Activated CD8-positive, alpha-beta T cell treated with anti-CD3 and anti-CD28 coated beads, Interleukin-2, amount 10 ng/mL, durations not matched to agents 7 days and 5 days (primary cell): ENCODE data around the gene UGT1A9. TPM values are rescaled to one million over a fixed set of nuclear protein-coding genes. Genes with fewer than 3 reads are reported as not detected.

Experiments used
- ATAC-seq: fragments of 150-1000 bp; cut with Tn5 transposase; one replicate; pipeline ENCODE4 v1.10.0; 2021; ENCODE audit warnings: moderate library complexity
- CTCF ChIA-PET: fragments of 350-600 bp; sonication (Branson Sonifier 250); formaldehyde crosslinking; loops from one replicate; lab custom pipeline; 2021; ENCODE audit warnings: antibody characterized with exemption; lab: Charles Lee
- POLR2A ChIA-PET: fragments of 350-600 bp; sonication (Branson Sonifier 250); formaldehyde crosslinking; loops from one replicate; lab custom pipeline; 2021; ENCODE audit warnings: antibody characterized with exemption; lab: Charles Lee
- DNase-seq: peaks from one replicate; pipeline ENCODE4 v3.0.0-alpha.2; 2020
- H3K27ac Mint-ChIP-seq: one replicate; pipeline ENCODE4 v1.8.0; 2021; ENCODE audit warnings: mild to moderate bottlenecking, mixed read lengths
- H3K27me3 Mint-ChIP-seq: one replicate; pipeline ENCODE4 v1.8.0; 2021; ENCODE audit warnings: low read depth, mixed read lengths
- H3K36me3 Mint-ChIP-seq: one replicate; pipeline ENCODE4 v1.8.0; 2021; ENCODE audit warnings: low read depth, mixed read lengths
- H3K4me1 Mint-ChIP-seq: one replicate; pipeline ENCODE4 v1.8.0; 2021; ENCODE audit warnings: low read depth, mixed read lengths
- H3K4me3 Mint-ChIP-seq: one replicate; pipeline ENCODE4 v1.8.0; 2021; ENCODE audit warnings: mild to moderate bottlenecking, mixed read lengths
- H3K9me3 Mint-ChIP-seq: one replicate; pipeline ENCODE4 v1.8.0; 2022; ENCODE audit warnings: mixed read lengths; ENCODE audit not compliant: insufficient read depth
- total RNA-seq, 2 experiments: library from RNA; stranded (reverse); gene quantifications; one replicate each; pipeline ENCODE4 v1.2.3, GENCODE V29; 2021

Gene UGT1A9
- total RNA-seq, 2 experiments from 2014 or later, result not detected

- ChIA-PET CTCF (no interaction called here), POLR2A (no interaction called here)
- no peak overlapping the region for H3K4me3 Mint-ChIP-seq
- ATAC-seq (no peak), DNase-seq (no peak)
- no peaks in the 10 kb centered on the region for H3K36me3 Mint-ChIP-seq
- no peak overlapping the region for H3K27ac Mint-ChIP-seq
- H3K9me3 Mint-ChIP-seq, result no peaks in the 10 kb centered on the region
- H3K27me3 Mint-ChIP-seq, result peaks cover 10% of the 10 kb centered on the region
- H3K4me1 Mint-ChIP-seq, result no peaks in the 10 kb centered on the region
Measured at GRCh38 chr2:233807966-233808935, 136.6 kb downstream of the UGT1A9 start.

GRCh38 chr2:233810385-233810784 lies 138.7 kb downstream of the UGT1A9 start:
- Mint-ChIP-seq H3K9me3 (no peaks in the 10 kb centered on the region), H3K4me1 (no peaks in the 10 kb centered on the region), H3K27me3 (peaks cover 6% of the 10 kb centered on the region), H3K36me3 (no peaks in the 10 kb centered on the region), H3K4me3 (no peak overlapping the region), H3K27ac (no peak overlapping the region)
- ChIA-PET CTCF (no interaction called here), POLR2A (no interaction called here)
- DNase-seq (no peak), ATAC-seq (no peak)

- Mint-ChIP-seq H3K4me1 (no peaks in the 10 kb centered on the region), H3K27me3 (peaks cover 4% of the 10 kb centered on the region), H3K4me3 (no peak overlapping the region), H3K36me3 (no peaks in the 10 kb centered on the region), H3K27ac (no peak overlapping the region), H3K9me3 (no peaks in the 10 kb centered on the region)
- no peak for DNase-seq
- CTCF ChIA-PET, result no interaction called here
- ATAC-seq, result no peak
- POLR2A ChIA-PET, result no interaction called here
Measured at GRCh38 chr2:233811087-233811486, 139.4 kb downstream of the UGT1A9 start.

- CTCF ChIA-PET, result no interaction called here
- POLR2A ChIA-PET, result no interaction called here
Measured at GRCh38 chr2:233811732-233812131, 140.0 kb downstream of the UGT1A9 start.

GRCh38 chr2:233813236-233814055 lies 141.7 kb downstream of the UGT1A9 start:
- CTCF ChIA-PET, result interaction anchor here (0.6 to 1.5 kb wide), 2 partner anchors 19 to 84 kb away, joined by 3 read pairs; partner anchors contain the start of gene UGT1A3

More at GRCh38 chr2:233811732-233812131, 140.0 kb downstream of the UGT1A9 start:
- DNase-seq (no peak), ATAC-seq (no peak)
- peaks cover 6% of the 10 kb centered on the region for H3K27me3 Mint-ChIP-seq
- H3K9me3 Mint-ChIP-seq, result no peaks in the 10 kb centered on the region
- no peaks in the 10 kb centered on the region for H3K4me1 Mint-ChIP-seq
- no peaks in the 10 kb centered on the region for H3K36me3 Mint-ChIP-seq
- H3K27ac Mint-ChIP-seq, result no peak overlapping the region
- no peak overlapping the region for H3K4me3 Mint-ChIP-seq

GRCh38 chr2:233814056-233814835 lies 142.5 kb downstream of the UGT1A9 start:
- ChIA-PET POLR2A (interaction anchor here (0.6 kb wide), 1 partner anchor 755 kb away, joined by 3 read pairs; no protein-coding TSS in a partner anchor), CTCF (interaction anchor here (1.5 kb wide), 1 partner anchor 18 kb away, joined by 3 read pairs; no protein-coding TSS in a partner anchor)
- Mint-ChIP-seq H3K4me3 (no peak overlapping the region), H3K36me3 (no peaks in the 10 kb centered on the region), H3K9me3 (no peaks in the 10 kb centered on the region), H3K27ac (no peak overlapping the region), H3K27me3 (peaks cover 6% of the 10 kb centered on the region), H3K4me1 (peaks cover 3% of the 10 kb centered on the region)
- DNase-seq (no peak), ATAC-seq (no peak)

More at GRCh38 chr2:233813236-233814055, 141.7 kb downstream of the UGT1A9 start:
- H3K36me3 Mint-ChIP-seq, result no peaks in the 10 kb centered on the region
- no peak for ATAC-seq
- H3K4me3 Mint-ChIP-seq, result no peak overlapping the region
- H3K27ac Mint-ChIP-seq, result no peak overlapping the region
- peaks cover 3% of the 10 kb centered on the region for H3K4me1 Mint-ChIP-seq
- no peak for DNase-seq
- H3K9me3 Mint-ChIP-seq, result no peaks in the 10 kb centered on the region
- POLR2A ChIA-PET, result interaction anchor here (0.6 kb wide), 1 partner anchor 523 kb away, joined by 3 read pairs; no protein-coding TSS in a partner anchor
- peaks cover 6% of the 10 kb centered on the region for H3K27me3 Mint-ChIP-seq

- ChIA-PET POLR2A (no interaction called here), CTCF (no interaction called here)
- H3K4me3 Mint-ChIP-seq, result no peak overlapping the region
- no peak overlapping the region for H3K27ac Mint-ChIP-seq
- H3K27me3 Mint-ChIP-seq, result peaks cover 6% of the 10 kb centered on the region
- H3K4me1 Mint-ChIP-seq, result peaks cover 3% of the 10 kb centered on the region
- no peak for ATAC-seq
- no peaks in the 10 kb centered on the region for H3K9me3 Mint-ChIP-seq
- H3K36me3 Mint-ChIP-seq, result no peaks in the 10 kb centered on the region
- DNase-seq, result no peak
Measured at GRCh38 chr2:233815861-233816260, 144.2 kb downstream of the UGT1A9 start.

- POLR2A ChIA-PET, result no interaction called here
- Mint-ChIP-seq H3K27me3 (peaks cover 6% of the 10 kb centered on the region), H3K9me3 (no peaks in the 10 kb centered on the region), H3K27ac (no peak overlapping the region), H3K4me1 (peaks cover 3% of the 10 kb centered on the region), H3K4me3 (no peak overlapping the region), H3K36me3 (no peaks in the 10 kb centered on the region)
- CTCF ChIA-PET, result no interaction called here
- DNase-seq (no peak), ATAC-seq (no peak)
Measured at GRCh38 chr2:233816334-233816733, 144.6 kb downstream of the UGT1A9 start.

- ChIA-PET POLR2A (no interaction called here), CTCF (no interaction called here)
- Mint-ChIP-seq H3K36me3 (no peaks in the 10 kb centered on the region), H3K9me3 (no peaks in the 10 kb centered on the region), H3K27me3 (peaks cover 6% of the 10 kb centered on the region), H3K4me3 (no peak overlapping the region), H3K27ac (no peak overlapping the region), H3K4me1 (peaks cover 3% of the 10 kb centered on the region)
- DNase-seq, result no peak
- no peak for ATAC-seq
Measured at GRCh38 chr2:233816771-233817170, 145.1 kb downstream of the UGT1A9 start.

- ATAC-seq, result no peak
- Mint-ChIP-seq H3K4me3 (no peak overlapping the region), H3K9me3 (no peaks in the 10 kb centered on the region), H3K27me3 (peaks cover 4% of the 10 kb centered on the region), H3K36me3 (no peaks in the 10 kb centered on the region), H3K27ac (no peak overlapping the region), H3K4me1 (peaks cover 3% of the 10 kb centered on the region)
- CTCF ChIA-PET, result no interaction called here
- POLR2A ChIA-PET, result no interaction called here
- DNase-seq, result no peak
Measured at GRCh38 chr2:233817361-233817911, 145.7 kb downstream of the UGT1A9 start.
